NCI-H1436 treated with DMSO at 0.1 percent for 48 hours (cell line): ENCODE data around the gene MADCAM1.
"Not testable (repeated sequence)": the region's sequence is repeated elsewhere in the genome, so short reads cannot be mapped to it uniquely, and the experiment has no call there.

Experiments
- DNase-seq: peaks from one replicate; lab custom pipeline; 2025; lab: John Stamatoyannopoulos, UW

Gene MADCAM1

DNA sequence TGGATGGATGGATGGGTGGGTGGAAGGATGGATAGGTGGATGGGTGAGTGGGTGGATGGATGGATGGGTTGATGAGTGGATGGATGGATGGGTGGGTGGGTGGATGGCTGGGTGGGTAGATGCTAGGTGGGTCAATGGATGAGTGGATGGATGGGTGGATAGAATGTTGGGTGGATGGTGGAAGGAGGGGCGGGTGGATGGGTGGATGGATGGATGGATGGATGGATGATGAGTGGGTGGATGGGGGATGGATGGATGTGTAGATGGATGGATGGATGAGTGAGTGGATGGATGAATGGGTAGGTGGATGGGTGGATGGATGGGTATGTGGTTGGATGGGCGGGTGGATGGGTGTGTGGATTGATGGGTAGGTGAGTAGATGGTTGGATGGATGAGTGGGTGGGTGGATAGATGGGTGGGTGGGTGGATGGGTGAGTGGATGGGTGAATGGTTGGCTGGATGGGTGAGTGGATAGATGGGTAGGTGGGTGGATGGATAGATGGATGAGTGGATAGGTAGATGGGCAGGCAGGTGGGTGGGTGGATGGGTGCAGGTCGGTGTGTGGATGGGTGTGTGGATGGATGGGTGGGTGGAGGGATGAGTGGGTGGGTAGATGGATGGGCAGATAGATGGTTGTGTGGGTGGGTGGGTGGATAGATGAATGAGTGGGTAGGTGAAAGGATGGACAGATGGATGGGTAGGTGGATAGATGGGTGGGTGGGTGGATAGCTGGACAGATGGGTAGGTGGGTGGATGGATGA is 31.1 kb upstream of the MADCAM1 start:
- no peak for DNase-seq

DNA sequence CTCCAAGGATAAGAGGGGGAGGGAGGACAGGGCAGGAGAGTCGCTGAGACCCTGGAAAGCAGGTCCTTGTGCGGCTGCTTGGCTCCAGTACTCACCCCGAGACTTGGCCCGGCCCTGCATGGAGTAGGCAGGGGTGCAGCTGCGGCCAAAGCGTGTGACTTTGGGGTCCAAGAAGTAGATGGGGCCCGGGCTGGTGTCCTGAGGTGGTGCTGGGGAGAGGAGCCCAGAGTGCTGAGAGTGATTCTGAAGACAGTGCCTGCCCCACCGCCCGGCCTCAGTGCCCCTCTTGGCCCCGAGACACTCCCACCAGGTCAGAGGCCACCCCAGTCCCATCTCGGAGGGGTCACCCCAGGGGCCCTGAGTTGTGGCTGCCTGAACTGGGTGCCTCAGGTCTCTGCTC is 28.7 kb upstream of the MADCAM1 start:
- no peak for DNase-seq

DNA sequence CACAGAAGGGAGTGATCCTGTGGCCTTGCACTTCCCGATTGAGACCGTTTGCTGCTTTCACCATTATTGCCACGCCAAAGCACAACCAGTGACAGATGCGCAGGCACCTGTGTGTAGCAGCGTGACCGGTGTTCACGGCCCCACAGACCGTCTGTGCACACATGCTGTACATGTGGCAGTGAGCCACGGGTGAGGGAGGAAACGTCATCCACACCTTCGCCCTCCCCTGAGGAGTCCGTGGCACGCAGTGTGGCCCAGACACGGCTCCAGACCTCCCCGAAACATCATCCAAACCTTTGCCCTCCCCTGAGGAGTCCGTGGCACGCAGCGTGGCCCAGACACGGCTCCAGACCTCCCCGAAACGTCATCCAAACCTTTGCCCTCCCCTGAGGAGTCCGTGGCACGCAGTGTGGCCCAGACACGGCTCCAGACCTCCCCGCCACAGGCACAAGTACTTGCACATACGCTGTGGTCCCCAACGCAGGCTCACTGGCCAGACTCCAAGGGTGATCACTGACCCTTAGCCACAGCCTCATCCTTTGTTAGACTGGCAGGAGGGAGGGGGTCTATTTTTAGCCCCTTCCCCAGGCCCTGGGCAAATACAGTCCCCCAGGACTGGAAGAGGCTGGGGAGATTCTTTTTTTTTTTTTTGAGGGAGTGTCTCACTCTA is 27.6 kb upstream of the MADCAM1 start:
- no peak for DNase-seq

GRCh38 chr19:469833-470232 is 26.5 kb upstream of the MADCAM1 start:
- no peak for DNase-seq

DNA sequence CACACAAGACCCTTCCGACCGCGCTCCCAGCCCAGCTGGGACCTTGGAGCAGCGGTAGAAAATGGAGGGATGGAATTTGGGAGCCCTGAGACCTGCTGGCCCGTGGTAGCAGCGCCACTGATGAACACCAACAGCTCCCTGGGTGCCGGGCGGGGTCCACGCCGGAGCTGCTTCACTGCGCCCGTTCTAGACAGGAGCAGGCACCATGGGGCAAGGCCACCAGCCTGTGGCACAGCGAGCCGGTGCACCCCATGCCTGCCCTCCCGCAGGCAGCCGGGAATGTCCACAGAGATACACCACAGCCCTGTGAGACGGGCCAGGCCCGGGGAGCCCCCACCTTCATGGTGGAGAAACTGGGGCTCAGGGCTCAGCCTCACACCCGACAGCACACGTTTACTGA is 25.6 kb upstream of the MADCAM1 start:
- no peak for DNase-seq

DNA sequence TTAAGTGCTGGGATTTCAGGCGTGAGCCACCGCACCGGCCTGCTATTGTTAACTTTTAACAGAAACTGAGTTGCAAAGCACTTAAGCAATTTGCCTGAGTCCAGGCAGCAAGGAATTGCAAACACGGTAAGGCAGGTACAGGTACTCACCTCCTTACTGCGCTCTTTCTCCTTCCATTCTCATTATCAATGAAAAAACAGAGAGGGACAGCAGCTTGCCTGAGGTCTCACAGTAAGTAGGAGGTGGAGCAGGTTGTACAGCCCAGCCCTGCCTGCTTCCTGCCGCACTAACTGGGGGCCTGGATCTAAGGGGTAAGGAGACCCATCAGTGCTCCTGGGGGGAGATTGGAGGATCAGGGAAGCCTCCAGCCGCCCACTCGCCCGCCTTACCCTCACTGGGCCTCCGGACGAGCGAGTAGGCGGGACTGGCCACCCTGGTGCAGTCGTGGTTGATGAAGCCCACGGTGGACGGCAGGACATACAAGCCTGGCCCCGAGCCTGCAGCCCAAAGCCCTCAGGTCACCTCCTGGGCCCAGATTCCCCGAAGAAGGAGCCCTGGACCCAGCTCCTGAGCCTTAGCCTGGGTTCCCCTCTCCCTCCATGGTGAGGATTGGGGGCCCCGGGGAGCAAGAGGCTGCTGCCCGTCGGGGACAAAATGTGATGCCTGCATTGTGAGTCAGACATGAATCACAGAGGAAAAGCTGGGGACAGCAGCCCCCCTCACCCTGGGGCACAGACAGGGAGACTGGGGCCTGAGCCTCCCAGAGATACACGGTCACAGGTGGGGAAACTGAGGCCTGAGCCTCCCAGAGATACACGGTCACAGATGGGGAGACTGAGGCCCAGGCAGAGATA is 24.1 kb upstream of the MADCAM1 start:
- DNase-seq: no peak

- DNase-seq: no peak
These were observed 21.9 kb upstream of the MADCAM1 start for GRCh38 chr19:474126-475078.

- no peak for DNase-seq
These were observed 20.9 kb upstream of the MADCAM1 start for GRCh38 chr19:475360-475759.

DNA sequence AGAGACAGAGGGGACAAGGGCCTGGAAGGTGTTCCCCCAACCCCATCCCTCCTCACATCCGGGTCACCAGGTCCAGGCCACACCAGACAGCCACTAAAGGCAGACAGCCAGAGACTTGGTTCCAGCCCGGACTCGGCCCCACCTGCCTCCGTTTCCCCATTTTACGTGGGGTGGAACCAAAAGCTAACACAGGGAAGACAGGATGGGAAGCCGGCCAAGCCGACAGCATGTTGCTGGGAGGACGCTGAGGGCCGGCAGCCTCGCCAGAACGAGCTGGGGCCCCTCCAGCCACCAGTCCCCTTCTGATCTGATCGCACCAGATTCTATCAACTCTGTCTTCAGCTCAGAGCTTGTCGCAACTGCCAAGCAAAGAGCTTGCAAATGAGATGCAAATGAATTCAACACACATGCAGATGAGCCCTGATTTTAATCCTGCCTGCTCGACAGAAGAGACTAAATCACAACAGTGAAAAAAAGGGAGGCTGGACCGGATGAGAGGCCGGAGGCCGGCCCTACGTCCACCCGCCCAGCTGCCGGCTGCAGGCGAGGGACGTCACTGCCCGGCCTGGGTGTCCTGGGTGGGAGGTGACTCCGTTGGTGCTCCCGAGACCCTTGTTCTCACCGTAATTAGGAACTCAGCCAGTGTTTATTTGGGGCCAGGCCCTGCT is 17.9 kb upstream of the MADCAM1 start:
- no peak for DNase-seq

- no peak for DNase-seq
These were observed 17.3 kb upstream of the MADCAM1 start for GRCh38 chr19:478976-479375.

DNA sequence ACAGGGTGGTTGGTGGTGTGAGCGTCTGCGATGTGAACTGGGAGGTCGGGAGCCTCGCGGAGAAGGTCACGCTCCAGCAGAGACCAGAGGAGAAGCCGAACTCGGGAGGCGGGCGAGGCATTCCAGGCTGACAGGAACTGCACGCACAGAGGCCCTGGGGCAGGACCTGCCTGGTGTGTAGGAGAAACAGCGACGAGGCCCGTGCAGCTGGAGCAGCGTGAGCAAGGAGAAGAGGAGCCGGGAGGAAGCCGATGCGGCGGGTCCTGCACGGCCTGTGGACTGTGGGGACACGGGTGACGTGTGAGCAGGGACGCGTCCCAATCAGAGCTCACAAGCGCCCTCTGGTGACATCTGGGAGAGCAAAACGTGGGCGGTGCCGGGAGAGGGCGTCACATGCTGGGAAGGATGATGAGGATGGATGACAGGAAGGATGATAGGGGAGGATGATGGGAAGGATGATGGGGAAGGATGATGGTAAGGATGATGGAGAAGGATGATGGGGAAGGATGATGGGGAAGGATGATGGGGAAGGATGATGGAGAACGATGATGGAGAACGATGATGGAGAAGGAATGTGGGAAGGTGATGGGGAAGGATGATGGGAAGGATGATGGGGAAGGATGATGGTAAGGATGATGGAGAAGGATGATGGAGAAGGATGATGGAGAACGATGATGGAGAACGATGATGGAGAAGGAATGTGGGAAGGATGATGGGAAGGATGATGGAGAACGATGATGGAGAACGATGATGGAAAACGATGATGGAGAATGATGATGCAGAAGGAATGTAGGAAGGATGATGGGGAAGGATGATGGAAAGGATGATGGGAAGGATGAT is 16.1 kb upstream of the MADCAM1 start:
- no peak for DNase-seq

GRCh38 chr19:481100-481499 is 15.2 kb upstream of the MADCAM1 start:
- not testable (repeated sequence) for DNase-seq

- no peak for DNase-seq
These were observed 13.9 kb upstream of the MADCAM1 start for GRCh38 chr19:482186-483041.

GRCh38 chr19:483332-484072 is 12.8 kb upstream of the MADCAM1 start:
- no peak for DNase-seq

DNA sequence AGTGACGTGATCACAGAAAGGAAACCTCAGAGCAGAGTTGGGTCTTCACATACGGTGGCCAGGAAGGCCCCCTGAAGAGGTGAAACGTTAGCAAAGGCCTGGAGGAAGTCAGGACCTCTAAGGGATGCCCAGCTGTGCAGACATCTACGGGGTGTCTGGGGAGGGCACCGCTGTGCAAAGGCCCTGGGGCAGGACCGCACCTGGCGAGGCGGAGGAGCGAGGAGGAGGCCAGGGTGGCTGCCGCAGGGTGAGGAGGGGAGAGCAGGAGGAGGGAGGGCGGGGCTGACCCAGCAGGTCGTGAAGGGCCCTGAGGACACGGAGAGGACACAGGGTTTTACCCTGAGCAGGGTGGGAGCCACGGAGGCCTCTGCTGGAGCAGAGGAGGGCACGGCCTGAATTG is 11.8 kb upstream of the MADCAM1 start:
- no peak for DNase-seq

DNA sequence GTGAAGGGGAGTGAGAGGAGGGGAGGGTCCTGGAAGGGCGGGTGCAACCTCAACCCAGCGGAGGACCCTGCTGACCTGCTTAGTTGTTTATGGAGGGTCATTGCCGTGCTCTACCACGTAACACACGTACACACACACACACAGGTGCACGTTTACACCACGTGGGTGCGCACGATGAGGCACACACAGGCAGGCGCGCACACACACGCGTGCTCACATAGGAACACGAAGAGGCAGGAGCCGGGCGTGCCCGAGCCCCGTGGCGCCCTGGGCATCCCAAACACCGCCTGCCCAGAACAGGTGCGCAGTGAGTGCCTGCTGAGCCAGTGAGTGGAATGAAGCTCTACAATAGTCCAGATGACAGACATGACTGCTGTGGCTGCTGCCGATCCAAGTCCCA is 11.2 kb upstream of the MADCAM1 start:
- DNase-seq: no peak

- no peak for DNase-seq
These were observed 10.6 kb upstream of the MADCAM1 start for GRCh38 chr19:485583-486236.
